ENCODE data around the gene MYL2.

- TF ChIP-seq POLR2A (IDR thresholded peaks at IDR 0.05) (no peak), CTCF (IDR thresholded peaks at IDR 0.05) (no peak), EP300 (IDR thresholded peaks at IDR 0.05) (no peak), POLR2AphosphoS5 (IDR thresholded peaks at IDR 0.05) (no peak)
These were observed 21.0 kb upstream of the MYL2 start for GRCh38 chr12:110941391-110941790.

All from upper lobe of left lung (tissue), 4 donors.